ENCODE results near the gene NAPG.
A peak's percentile ranks its signal among the peaks of the same experiment; 100 is the strongest.
"Not testable (repeated sequence)": the region's sequence is repeated elsewhere in the genome, so short reads cannot be mapped to it uniquely, and the experiment has no call there.

Gene NAPG

DNA sequence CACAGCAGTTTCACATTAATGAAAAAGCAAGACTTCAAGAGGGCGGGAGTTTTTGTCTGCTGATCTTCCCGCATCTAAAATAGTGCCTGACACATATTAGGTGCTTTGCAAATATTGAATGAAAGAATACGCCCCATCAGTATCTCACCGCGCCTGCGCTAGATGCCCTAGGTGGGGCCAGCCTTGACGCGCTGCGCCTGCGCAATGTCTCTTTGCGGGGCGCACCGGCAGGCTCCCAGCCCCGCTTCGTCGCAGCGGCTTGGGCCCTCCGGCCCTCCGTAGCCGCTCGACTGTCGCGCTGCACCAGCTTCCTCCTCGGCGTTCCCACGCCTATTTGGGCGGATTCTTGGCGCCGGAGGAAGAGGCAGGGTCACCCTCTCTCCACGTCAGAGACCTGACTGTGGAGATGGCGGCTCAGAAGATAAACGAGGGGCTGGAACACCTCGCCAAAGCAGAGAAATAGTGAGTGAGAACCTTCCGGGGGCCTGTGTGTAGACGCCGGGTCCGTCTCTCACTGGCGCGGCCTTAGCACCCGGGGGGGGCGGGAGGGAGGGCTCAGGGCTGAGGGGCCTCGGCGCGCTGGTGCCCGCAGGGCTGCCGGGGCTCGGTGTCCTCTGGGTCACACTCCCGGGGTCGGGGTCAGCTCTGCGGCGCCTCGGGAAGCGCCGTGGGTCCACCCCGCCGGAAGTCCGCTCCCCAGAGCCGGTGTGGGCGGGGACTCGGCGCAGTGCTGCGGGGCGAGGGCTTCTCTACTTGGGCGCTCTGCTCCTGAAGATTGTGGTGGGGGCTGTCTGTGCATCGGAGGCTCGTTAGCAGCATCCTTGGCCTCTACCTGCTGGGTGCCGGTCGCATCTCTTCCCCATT lies at the start of gene NAPG:
NAPG (plus strand) TSS at position 331 of the 864 bp plus-strand sequence; CDS start at position 407, 76 bp downstream.
- peak; percentile 5 for FAIRE-seq

DNA sequence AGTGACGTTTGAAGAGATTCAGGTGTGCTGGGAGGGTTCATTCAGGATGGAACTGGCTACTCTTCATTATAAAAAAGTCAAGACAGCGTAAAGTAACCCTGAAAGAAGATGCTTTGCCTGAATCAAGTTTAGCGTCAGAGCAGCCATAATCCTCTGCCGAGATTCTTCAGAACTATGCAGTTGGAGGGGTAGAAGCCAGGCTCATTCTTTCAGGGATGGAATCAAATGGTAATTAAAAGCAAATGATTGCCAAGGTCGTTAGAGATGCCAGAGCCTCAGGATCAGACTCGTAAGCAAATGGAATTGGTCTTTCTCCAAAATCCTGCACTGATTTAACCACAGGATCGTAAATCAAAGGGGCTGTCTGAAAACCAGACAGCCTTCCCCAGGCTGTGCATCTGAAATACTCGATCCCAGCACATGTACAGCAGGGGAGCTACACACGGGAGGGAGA lies 49.5 kb upstream of the NAPG start:
- no peak for FAIRE-seq

DNA sequence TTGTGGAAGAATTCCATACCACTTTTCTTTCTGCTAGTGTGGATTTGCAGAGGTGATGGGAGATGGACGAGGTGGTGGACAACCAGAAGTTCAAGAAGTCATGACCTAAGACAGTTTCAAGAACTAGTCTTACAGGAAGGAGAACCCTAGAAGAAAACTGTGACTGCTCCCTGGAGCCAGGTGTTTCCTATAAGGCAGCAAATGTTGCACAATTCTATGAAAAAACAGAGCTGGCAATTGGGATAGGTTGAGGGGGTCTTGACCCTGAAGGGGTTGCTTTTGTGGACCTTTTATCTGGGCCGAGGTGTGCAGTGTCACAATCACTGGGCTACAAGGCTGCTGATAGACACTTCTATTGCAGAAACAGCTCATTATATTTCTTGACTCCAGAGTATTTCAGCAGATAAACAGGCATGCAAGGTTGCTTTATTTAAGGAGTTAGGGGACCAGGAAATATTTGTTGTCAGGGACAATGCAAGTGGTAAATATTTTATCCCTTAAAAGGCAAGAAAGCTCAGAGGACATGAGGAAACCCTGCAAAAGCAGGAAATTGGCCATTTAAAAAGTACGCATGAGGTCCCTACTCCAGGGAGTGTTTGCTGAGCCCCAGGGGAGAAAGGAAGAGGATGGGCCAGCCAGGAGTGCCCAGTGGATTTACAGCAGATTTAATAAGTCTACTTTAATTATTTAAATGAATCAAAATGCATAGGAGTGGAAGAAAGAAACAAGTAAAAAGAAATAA lies 48.5 kb upstream of the NAPG start:
- FAIRE-seq = no peak

DNA sequence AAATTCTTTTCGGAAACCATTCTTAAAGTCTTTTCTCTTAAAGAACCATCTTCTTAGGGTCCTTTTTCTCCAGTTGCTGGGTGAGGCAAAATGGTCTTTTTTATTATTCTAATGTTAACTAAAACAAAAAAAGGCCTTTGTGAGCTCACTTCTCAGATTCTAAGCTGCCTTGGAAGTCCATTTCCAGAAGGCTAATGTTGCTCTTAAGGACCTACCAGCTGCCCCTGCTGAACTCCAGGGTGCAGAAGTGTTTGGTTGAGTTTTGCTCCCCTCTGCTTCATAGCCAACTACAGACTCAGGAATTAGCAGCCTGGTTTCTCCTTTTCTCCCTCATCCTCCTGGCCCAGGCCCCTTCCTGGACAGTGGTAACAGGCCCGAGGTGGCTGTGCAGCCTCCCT lies 48.0 kb upstream of the NAPG start:
- no peak for FAIRE-seq

DNA sequence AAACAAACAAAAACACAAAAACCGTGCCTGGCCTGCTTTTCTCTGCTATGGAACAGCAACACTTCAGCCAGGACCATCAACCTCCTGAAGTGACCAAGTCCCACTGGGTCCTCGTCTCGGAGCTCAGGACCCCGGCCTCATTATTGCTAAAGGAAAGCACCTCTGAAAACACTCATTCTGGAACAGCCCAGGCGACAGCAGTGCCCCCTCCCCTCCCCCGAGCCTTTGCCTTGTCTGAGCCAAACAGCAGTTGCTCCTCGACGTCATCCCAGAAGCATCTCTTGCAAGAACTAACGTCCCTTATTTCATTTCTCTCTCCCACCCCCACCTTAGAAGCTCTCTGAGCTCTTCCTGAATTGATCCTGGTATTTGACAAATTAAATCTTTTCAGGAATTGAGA lies 44.0 kb upstream of the NAPG start:
- FAIRE-seq = no peak

DNA sequence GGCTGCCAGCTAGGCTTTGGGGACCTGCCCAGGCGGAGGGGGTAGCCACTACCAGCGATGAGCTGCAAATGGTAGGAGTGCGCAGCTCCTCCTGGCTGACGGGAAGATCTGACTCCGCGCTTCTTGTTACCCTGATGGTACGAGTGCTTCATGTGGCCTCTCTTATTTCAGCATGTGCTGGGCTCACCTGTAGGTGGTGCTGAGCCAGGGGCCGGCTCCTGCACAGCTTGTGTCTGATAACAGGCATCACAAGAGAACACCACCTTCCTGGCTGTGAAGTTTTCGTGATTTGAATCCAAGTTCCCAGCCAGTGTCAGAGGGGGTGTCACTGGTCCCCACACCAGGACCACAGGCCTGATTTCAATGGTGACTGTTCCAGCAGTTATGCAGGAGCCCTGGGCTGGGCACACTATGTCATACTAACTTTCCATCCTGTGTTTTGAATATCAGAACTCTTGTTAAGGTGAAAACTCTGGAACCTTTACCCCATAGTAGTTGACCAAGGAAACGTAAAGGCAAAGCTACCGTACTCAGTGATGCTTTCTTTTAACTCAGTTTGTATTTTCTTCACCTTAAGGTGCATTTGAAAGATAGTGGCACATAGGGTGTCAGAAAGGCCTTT lies 43.4 kb upstream of the NAPG start:
- FAIRE-seq = no peak

DNA sequence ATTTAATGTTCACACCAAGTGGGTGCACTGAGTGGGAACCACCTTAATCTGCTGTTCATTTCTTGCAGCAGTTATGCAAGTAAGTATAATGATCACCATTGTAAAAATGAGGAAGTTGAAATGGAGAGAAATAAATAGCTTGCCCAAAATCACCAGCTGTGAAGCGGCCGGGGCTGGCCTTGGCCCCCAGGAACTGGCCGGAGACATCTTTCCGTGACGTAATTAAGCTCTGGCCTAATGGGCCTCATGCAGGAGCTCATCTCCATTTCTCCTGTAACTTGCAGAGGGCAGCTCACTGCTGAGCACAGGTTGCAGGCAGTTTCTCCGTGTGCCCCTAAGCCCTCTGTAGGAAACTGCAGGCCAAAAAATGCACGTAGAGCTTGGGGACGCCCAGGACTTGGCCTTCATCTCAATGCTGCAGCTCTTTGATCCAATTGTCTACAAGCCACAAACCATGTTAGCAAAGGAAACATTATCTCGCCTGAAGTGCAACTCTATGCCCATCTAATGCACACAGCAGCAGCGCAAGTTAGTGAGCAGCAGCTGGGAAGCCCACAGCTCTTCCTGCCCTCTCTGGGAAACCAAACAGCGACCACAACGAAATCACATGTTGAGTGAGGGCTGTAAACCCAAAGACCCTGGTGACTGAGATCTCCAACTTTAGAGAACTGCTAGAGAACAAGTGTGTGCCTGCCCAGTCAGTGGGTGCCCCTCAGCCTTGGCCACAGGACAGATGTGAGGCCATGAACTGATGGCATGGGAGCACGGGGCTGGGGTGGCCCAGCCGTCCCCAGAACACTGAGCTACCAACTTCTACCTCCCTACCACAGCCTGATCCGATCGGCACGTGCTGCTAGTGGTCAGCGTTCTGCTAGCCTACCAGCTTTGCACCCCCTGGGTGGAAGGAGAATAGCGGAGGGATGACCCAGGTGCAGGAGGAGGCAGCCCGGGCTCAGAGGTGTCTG lies 42.6 kb upstream of the NAPG start:
- no peak for FAIRE-seq

DNA sequence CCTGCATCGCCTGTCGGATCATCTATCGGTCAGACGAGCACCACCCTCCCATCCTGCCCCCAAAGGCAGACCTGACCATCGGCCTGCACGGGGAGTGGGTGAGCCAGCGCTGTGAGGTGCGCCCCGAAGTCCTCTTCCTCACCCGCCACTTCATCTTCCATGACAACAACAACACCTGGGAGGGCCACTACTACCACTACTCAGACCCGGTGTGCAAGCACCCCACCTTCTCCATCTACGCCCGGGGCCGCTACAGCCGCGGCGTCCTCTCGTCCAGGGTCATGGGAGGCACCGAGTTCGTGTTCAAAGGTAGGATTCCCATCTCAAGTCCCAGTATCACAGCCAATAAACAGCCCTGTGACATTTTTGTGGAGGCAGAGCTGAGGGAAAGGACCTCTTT lies 40.4 kb upstream of the NAPG start:
- no peak for FAIRE-seq

DNA sequence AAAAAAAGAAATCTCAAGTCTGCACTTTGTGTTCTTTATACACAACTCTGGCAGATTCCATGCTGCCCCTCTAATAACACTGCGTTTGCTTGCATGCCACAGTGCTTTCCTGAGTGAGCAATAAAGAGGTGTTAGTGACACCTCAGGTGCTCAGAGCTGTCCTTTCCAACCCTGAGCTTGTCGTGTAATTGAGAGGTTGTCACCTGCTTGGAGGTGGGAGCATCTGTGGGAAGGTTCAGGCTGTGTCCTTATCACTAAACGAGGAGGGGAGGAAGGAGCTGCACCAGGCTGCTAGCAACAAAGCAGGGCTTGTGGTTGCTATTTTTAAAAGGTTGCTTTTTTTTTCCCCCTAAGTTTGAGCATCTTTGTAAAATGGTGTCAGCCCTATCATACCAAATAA lies 39.5 kb upstream of the NAPG start:
- FAIRE-seq = no peak

DNA sequence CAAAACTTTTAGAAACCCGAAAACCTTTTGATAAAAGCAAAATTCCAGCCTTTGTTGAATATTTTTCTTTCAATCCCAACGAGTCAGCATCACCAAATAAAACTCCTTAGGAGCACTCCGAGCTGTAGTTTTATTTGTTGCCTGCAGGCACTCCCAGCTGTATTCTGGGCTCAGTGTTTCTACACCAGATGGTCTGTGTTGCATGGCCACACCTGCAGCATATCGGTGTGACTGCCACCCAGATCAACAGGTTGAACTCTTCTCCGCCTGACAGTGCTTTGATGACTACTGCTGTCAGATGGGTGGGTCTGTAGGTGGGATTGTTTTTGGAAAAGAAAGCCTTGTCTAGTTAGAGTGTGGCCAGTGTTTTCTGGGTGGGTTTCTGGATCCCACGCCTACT lies 38.7 kb upstream of the NAPG start:
- FAIRE-seq = no peak

DNA sequence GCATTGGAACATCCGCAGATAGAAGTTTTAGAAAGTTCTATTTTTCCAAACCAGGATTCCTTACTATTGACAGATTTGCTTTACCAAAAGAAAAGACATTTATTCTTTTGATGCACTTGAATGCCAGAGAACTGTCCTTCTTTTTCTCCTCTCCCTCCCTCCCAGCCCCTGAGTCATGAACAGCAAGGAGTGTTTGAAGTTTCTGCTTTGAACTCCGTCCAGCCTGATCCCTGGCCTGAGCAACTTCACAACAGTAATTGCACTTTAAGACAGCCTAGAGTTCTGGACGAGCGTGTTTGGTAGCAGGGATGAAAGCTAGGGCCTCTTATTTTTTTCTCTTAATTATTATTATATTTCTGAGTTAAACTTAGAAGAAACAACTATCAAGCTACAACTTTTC lies 37.8 kb upstream of the NAPG start:
- no peak for FAIRE-seq

DNA sequence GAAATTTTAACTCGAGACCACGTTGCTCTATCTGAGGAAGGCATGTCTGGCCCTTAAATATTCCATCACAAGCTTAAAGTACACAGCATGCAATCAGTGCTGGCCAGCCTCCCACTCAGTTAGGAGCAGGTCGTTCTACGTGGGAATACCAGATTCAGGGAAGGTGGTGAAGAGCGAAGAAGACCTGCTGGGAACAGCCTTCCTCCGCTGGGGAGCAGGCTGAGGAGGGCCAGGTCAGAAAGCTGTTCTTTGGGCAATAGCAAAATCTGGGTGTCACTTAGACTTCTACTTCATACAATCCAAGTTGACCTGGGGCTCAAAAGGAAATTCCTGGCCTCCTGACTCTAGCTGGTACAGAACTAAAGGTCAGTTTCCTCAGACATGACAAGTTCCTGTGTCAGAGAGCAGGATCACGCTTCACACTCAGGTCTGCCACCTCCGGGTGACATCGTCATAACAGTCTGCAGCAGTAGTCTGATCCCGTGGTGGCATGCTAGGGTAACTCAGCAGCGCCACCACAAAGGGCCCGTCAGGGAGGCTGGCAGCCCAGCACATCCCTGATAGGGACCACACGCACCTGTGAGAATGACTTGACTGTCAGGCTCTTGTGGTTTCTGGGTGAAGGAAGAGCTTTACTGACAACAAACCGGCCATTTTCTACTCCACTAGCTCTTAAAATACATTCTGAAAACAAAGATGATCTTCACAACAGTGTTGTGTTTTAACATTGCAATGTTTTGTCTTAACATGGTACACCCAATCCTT lies 35.2 kb upstream of the NAPG start:
- FAIRE-seq = no peak

DNA sequence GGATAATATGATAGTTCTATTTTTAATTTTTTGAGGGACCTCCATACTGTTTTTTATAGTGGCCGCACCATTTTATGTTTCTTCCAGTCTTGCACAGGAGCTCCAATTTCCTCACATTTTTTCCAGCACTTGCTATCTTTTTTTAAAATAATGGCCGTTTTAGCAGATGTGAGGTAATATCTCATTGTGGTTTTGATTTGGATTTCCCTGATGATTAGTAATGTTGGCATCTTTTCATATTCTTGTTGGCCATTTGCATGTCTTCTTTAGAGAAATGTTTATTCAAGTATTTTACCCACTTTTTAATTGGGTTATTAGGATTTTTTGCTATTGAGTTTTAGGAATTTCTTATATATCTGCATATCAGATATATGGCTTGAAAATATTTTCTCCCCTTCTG lies 29.9 kb upstream of the NAPG start:
- FAIRE-seq = no peak

DNA sequence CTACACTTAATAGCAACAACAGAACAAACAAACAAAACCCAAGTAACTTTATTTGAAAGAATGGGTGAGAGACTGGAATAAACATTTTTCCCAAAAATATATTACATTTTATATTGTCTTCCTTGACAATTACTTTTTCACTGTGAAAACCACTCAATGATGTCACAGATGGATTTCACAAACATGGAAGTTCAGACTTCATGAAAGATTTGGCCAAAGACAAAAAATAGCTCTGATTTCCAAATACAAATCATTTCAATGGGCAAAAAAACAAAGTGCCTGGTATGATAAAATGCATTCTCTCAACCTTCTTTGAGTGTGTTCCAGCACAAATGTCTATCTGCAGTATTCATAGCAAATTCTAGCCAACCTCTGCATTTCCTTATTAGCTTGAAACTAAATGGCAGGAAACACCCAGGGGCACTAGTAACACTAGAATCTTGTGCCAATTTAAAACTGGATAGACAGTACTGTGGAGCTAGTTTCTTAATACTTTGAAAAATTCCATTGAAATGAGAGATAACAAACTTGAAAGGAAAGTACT lies 28.5 kb upstream of the NAPG start:
- FAIRE-seq = no peak

DNA sequence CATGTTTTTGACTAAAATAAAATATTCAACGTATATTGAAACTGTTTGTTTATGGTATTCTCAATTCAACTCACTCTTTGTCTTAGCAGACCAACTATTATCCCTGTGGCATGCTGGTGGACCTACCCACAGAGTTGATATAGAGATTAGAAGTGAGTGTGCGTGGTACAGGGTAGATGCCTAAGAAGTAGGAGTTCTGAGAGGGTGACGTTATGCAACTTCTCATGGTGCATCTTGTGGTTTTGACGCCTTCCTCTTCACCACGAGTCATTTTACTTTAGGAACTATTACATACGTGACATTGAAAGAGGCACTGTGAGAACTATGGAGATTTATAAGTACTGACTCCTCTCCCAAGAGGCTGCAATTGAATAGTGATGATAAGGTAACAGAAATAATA lies 26.6 kb upstream of the NAPG start:
- FAIRE-seq = no peak

DNA sequence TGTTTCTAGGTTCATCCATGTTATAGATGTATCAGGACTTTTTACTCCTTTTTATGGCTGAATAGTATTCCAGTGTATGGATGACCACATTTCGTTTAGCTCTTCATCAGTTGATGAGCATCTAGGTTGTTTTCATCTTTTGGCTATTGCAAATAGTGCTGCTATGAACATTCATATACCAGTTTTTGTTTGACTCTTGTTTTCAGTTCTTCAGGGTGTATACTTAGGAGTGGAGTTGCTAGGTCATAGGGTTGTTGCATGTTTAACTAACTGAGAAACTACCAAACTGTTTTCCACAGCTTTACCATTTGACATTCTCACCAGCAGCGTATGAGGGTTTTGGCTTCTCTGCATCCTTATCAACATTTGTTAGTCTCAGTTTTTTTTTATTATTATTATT lies 25.8 kb upstream of the NAPG start:
- no peak for FAIRE-seq

DNA sequence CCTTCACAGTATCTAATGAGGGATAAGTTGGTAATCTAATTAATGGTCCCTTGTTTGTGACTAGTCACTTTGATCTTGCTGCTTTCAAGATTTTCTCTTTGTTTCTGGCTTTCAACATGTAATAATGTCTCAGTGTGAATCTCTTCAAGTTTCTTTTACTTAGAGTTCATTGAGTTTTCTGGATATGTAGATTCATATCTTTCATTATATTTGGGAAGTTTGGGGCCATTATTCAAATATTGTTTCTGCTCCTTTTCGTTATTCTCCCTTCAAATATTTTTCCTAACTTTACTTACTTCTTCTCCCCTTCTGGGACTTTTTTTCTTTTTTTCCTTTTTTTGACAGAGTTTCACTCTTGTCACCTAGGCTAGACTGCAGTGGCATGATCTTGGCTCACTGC lies 21.1 kb upstream of the NAPG start:
- no peak for FAIRE-seq

DNA sequence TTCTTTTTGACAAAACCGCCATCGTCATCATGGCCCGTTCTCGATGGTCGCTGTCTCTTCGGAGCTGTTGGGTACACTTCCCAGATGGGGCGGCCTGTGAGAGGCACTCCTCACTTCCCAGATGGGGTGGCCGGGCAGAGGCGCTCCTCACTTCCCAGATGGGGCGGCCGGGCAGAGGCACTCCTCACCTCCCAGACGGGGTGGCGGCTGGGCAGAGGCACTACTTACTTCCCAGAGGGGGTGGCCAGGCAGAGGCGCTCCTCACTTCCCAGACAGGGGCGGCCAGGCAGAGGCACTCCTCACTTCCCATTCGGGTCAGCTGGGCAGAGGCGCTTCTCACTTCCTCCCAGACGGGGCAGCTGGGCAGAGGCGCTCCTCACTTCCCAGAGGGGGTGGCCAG lies 19.9 kb upstream of the NAPG start:
- FAIRE-seq = not testable (repeated sequence)

DNA sequence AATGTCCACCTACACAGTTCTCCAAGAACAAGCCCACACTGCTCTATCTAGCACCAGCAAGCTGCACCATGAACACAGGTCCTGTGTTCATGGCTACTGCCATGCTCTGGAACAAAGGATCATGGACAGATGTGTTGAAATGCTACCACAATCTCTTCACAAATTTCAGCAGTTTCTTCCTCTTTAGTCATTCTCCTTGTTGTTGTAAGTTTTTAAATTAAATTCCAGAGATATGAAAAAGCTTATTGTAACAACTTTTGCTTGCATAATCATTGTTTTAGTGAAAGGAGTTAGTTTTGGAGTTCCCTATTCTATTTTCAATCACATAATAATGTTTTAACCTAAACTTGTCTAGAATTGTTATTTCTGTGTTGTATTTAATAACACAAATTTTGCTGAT lies 17.2 kb upstream of the NAPG start:
- no peak for FAIRE-seq

DNA sequence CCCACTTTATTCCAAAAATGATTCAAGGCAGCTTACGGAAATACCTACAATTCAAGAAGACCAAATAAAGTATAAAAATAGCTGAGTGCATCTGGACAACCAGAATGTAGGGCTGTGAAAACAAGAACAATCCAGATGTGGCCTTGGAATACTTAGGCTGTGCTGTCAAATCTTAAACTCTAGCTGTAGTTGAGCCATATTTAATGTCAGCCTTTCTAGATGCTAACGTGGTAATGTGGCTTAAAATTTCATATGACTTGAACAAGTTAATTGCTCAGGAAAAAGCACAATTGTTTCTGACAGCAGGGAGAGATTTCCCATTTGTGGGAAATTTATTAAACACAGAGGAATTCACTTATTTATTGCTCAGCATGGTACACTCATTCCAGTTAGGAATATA lies 14.6 kb upstream of the NAPG start:
- FAIRE-seq = no peak

DNA sequence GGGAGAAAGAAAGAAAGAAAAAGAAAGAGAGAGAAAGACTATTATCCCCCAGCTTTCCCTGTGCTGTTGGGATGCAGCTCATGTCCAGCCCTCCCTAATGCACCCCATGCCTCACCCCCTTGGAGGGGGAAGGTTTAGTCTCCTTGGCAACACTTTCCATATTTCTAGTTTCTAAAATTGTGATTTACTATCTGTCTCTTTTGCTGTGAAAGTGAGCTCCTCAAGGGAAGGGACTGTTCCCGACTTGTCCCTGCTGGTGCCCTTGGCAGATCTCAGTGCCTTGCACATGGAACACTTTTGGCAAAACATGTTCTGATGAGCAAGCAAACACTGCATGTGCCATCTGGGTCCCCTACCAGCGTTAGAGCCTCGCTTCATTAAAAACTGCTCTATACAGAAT lies 11.7 kb upstream of the NAPG start:
- FAIRE-seq = no peak

DNA sequence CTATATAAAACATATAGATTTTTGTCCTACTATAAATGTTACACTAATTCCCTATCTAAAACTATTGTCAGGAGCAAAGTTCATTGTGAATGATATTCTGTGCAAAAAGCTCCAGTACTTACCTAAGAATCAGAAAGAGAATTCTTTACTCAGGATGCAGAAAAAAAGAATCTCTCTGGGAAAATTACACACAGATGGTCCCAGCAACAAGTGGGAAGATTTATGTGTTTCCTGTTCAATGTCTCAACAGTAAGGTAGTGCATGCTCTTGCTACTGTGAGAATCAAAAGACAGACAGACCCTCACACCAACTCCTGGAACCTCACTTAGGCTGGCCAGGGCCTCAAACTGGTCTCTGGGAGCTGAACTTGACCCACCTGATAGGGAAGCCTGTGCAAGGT lies 11.2 kb upstream of the NAPG start:
- FAIRE-seq = no peak

All from islet of Langerhans (tissue), 1 donor.